ENCODE measurements around the gene DVL2.

DVL2 gene

GRCh38 chr17:7279448-7279847 is 45.1 kb upstream of the DVL2 start:
- TF ChIP-seq EZH2 (IDR thresholded peaks at IDR 0.05; ENCODE audit: borderline replicate concordance, low read length): no peak
- no peak for TF ChIP-seq CTCF (IDR thresholded peaks at IDR 0.05; ENCODE audit: low read length)
- Histone ChIP-seq H4K20me1 (ENCODE audit: insufficient read depth, low read length) (no peaks in the 10 kb centered on the region), H3K79me2 (ENCODE audit: insufficient read depth, low read length) (no peaks in the 10 kb centered on the region), H3K4me2 (ENCODE audit: low read length) (no peak overlapping the region), H3F3A (ENCODE audit: insufficient read depth, low read length) (no peaks in the 10 kb centered on the region), H3K9me3 (ENCODE audit: low read length) (no peaks in the 10 kb centered on the region), H3K36me3 (ENCODE audit: insufficient read depth, low read length) (no peaks in the 10 kb centered on the region), H3K4me1 (ENCODE audit: insufficient read depth, low read length, severe bottlenecking) (peaks cover 15% of the 10 kb centered on the region), H3K9ac (ENCODE audit: low read length) (no peak overlapping the region), H3K27me3 (ENCODE audit: insufficient read depth, low read length) (no peaks in the 10 kb centered on the region), H2AFZ (ENCODE audit: low read length) (no peak overlapping the region), H3K9me2 (ENCODE audit: low read depth, low read length) (no peaks in the 10 kb centered on the region), H3K4me3 (ENCODE audit: low read depth, low read length, poor library complexity, severe bottlenecking) (no peak overlapping the region), H3K27ac (ENCODE audit: low read depth, low read length, poor library complexity, severe bottlenecking) (no peak overlapping the region)

DNA sequence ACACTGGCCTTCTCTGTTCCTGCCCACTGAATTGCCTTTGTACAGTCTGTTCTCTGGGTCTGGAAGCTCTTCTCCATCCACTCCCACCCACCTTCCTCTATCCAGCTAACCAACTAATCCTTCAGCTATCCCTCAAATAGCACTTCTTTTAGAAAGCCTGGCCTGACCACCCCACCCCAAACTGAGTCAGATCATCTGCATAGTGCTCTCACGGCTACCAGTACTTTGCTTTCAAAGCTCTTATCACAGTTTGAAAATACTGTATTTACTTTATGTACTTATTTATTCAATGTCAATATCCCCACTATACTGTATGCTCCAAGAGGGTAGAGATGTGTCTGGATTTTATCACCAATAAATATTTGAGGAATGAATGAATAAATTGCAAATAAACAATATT is 32.5 kb upstream of the DVL2 start:
- H3K4me2 ChIP-seq (ENCODE audit: low read length): no peak overlapping the region
- H3K27me3 ChIP-seq (ENCODE audit: insufficient read depth, low read length): peaks cover 6% of the 10 kb centered on the region; the same call in 1 of the 2 replicates
- no peak overlapping the region for H3K9ac ChIP-seq (ENCODE audit: low read length)
- no peaks in the 10 kb centered on the region for H3K79me2 ChIP-seq (ENCODE audit: insufficient read depth, low read length)
- H2AFZ ChIP-seq (ENCODE audit: low read length): no peak overlapping the region
- no peaks in the 10 kb centered on the region for H3K36me3 ChIP-seq (ENCODE audit: insufficient read depth, low read length)
- TF ChIP-seq EZH2 (IDR thresholded peaks at IDR 0.05; ENCODE audit: borderline replicate concordance, low read length) (no peak), CTCF (IDR thresholded peaks at IDR 0.05; ENCODE audit: low read length) (no peak)
- no peak overlapping the region for H3K27ac ChIP-seq (ENCODE audit: low read depth, low read length, poor library complexity, severe bottlenecking)
- H3K9me2 ChIP-seq (ENCODE audit: low read depth, low read length): no peaks in the 10 kb centered on the region
- H3K9me3 ChIP-seq (ENCODE audit: low read length): no peaks in the 10 kb centered on the region
- peaks cover 7% of the 10 kb centered on the region for H3K4me1 ChIP-seq (ENCODE audit: insufficient read depth, low read length, severe bottlenecking)
- H4K20me1 ChIP-seq (ENCODE audit: insufficient read depth, low read length): no peaks in the 10 kb centered on the region
- no peak overlapping the region for H3K4me3 ChIP-seq (ENCODE audit: low read depth, low read length, poor library complexity, severe bottlenecking)
- no peaks in the 10 kb centered on the region for H3F3A ChIP-seq (ENCODE audit: insufficient read depth, low read length)

DNA sequence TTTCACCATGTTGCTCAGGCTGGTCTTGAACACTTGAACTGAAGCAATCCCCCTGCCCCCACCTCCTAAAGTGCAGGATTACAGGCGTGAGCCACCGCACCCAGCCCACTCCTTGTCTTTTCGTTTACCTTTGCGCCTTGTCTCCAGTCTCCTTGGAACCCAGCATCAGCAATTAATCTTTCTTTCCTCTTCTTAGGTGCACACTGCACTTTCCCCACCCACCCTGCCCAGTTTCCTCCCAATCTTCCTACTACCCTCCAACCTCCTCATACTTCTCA is 29.4 kb upstream of the DVL2 start:
- TF ChIP-seq CTCF (IDR thresholded peaks at IDR 0.05; ENCODE audit: low read length) (no peak), EZH2 (IDR thresholded peaks at IDR 0.05; ENCODE audit: borderline replicate concordance, low read length) (no peak)
- peaks cover 17% of the 10 kb centered on the region for H3K4me1 ChIP-seq (ENCODE audit: insufficient read depth, low read length, severe bottlenecking)
- no peaks in the 10 kb centered on the region for H3K9me3 ChIP-seq (ENCODE audit: low read length)
- H2AFZ ChIP-seq (ENCODE audit: low read length): no peak overlapping the region
- H3F3A ChIP-seq (ENCODE audit: insufficient read depth, low read length): no peaks in the 10 kb centered on the region
- H3K79me2 ChIP-seq (ENCODE audit: insufficient read depth, low read length): no peaks in the 10 kb centered on the region
- H3K27ac ChIP-seq (ENCODE audit: low read depth, low read length, poor library complexity, severe bottlenecking): no peak overlapping the region
- H4K20me1 ChIP-seq (ENCODE audit: insufficient read depth, low read length): no peaks in the 10 kb centered on the region
- H3K9me2 ChIP-seq (ENCODE audit: low read depth, low read length): no peaks in the 10 kb centered on the region
- H3K4me3 ChIP-seq (ENCODE audit: low read depth, low read length, poor library complexity, severe bottlenecking): no peak overlapping the region
- H3K4me2 ChIP-seq (ENCODE audit: low read length): no peak overlapping the region
- H3K36me3 ChIP-seq (ENCODE audit: insufficient read depth, low read length): peaks cover 10% of the 10 kb centered on the region
- peaks cover 7% of the 10 kb centered on the region; the same call in 1 of the 2 replicates for H3K27me3 ChIP-seq (ENCODE audit: insufficient read depth, low read length)
- H3K9ac ChIP-seq (ENCODE audit: low read length): no peak overlapping the region

Measured in OCI-LY1 (cell line).